HG02943 (cell line): Measurements from ENCODE around the gene PHF3.

Source experiments
- ATAC-seq: cut with Tn5 transposase; IDR thresholded peaks from one replicate; pipeline ENCODE4 v1.9.1; 2021; ENCODE audit warnings: mild to moderate bottlenecking, low read depth, moderate library complexity; ENCODE audit not compliant: unreplicated experiment

PHF3 gene

DNA sequence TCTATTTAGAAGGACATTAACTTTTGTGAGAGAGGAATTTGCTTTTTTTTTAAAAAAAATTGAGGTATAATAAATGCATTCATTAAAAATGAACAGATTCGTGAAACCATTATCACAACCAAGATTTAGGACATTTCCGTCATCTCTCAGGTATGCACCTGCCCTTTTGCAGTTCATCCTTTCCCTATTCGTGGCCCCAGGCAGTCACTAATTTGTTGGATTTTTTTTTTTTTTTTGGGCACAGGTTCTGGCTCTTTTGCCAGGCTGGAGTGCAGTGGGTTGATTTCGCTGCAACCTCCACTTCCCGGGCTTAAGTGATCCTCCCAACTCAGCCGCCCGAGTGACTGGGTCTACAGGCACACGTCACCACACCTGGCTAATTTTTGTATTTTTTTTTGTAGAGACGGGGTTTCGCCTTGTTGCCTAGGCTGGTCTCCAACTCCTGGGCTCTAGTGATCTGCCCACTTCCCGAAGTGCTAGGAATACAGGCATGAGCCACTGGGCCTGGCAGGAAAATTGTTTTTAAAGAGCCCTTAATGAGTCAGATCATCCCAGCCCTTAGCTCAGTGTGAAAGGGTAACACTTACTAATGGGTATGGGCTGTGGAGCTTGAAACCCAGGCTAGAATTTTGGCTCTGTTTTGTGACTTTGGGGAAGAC lies 9.2 kb downstream of the PHF3 start:
- no peak for ATAC-seq

DNA sequence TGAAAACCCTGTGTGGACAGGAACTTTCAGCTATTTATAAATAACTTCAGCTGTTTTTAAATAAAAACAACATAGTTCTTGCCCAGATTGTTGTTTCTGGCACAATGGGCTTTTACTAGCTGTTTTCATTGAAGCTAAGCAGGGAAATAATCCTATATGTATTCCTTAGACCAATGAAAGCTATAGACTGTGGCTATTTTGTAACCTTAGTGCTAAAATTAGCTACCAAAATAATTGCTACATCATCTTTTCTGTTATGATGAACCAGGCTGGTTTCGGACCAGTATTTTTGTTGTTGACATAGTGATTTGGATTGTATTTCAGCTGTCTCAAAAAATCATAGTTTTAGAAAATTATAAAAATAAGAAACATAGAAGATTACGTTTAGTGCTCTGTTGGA lies 13.7 kb downstream of the PHF3 start:
- no peak for ATAC-seq

DNA sequence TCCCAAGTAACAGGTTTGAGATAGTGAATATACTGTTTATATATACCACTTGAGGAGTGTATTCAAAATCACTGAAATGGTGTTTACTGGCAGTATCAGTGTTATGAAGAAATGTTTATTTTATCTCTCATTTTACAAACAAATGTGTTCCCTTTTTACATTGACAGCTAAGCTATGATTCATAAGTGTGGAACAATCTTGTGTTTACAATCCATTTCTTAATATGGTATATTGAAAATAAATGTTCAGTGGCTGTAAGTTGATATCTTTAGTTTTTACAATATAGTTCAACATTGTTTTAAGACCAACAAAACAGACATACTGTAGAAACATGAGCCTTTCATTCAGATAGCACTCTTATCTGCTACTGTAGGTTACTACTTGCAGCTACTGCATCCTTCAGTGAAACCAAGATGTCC lies 14.3 kb downstream of the PHF3 start:
- no peak for ATAC-seq

GRCh38 chr6:63652980-63653379 lies 17.4 kb downstream of the PHF3 start:
- no peak for ATAC-seq

DNA sequence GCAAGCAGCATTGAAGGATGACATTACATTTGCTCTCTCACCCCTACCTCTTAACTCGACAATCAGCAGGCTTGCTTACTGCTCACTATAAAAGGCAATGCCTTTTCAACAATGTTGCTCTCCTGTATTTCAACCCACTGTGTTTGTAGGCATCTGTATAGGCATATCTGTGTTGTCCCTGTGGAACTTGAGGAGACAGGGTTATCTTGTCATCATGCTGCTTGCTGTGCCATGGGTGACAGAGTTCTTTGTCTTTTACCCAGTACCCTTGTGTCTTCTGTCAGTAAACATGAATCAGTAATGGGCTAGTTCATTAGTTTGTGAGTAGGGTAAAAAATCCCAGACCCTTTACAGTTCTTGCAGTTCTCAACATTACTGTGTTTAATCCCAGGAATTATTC lies 25.2 kb downstream of the PHF3 start:
- ATAC-seq = no peak

DNA sequence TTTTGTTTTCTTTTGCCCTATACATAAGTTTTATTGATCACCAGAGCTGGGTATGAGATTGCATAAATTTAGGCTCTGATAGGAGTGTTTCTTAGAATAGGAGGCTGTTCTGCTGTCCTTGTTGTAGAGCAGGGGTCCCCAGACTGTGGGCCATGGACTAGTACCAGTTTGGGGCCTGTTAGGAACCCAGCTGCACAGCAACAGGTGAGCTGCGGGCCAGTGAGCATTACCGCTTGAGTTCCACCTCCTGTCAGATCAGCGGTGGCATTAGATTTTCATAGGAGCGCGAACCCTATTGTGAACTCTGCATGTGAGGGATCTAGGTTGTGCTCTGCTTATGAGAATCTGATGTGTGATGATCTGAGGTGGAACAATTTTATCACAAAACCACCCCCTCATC lies 26.2 kb downstream of the PHF3 start:
- ATAC-seq = no peak

- no peak for ATAC-seq
These were observed 27.7 kb downstream of the PHF3 start for GRCh38 chr6:63663147-63663955.

DNA sequence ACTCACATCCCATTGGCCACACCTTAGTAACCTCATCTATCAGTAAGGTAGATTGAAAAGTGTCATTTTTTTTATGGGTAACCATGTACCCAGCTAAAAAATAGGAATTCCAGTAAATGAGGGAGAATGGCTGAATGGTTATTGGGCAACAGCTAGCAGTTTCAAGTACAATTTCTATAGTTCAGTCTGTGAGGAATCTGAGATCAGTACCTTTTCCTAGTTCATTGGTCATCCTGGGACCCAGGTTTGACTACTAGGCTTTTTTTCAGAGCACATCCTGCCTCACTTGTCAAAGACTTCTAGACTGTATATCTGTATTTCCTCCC lies 28.3 kb downstream of the PHF3 start:
- no peak for ATAC-seq

DNA sequence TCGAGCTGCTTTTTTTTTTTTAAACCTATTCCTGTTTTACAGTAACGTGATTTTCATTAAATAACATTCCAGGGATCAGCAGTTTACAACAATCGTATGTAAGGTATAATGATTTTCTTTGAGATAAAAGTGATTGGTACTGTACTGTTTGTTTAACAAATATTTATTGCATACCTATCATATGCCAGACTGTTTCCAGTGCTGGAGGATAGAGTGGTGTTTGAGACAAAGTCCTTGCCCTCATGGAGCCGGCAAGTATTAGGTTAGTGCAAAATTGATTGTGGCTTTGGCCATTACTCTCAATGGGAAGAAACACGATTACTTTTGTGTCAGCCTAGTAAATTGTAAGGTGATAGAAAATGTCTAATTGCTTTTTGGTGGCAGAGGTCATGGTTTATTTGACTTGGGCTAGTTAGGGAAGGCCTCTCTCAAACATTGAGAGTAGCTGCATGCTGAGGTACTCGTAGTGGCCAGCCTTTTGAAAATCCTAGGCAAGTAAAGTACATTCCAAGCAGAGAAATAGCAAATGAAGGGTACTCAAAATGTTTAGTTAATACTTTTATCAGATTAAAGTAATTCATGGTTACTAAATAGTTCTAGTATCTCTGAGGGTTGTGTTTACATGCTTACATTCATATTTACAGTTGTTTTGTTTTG lies 35.6 kb downstream of the PHF3 start:
- no peak for ATAC-seq

GRCh38 chr6:63672582-63673129 lies 37.1 kb downstream of the PHF3 start:
- no peak for ATAC-seq

- ATAC-seq = no peak
These were observed 38.1 kb downstream of the PHF3 start for GRCh38 chr6:63673692-63674091.

GRCh38 chr6:63674635-63675034 lies 39.0 kb downstream of the PHF3 start:
- ATAC-seq = no peak

- no peak for ATAC-seq
These were observed 39.5 kb downstream of the PHF3 start for GRCh38 chr6:63675138-63675537.

GRCh38 chr6:63676412-63677114 lies 41.0 kb downstream of the PHF3 start:
- no peak for ATAC-seq

DNA sequence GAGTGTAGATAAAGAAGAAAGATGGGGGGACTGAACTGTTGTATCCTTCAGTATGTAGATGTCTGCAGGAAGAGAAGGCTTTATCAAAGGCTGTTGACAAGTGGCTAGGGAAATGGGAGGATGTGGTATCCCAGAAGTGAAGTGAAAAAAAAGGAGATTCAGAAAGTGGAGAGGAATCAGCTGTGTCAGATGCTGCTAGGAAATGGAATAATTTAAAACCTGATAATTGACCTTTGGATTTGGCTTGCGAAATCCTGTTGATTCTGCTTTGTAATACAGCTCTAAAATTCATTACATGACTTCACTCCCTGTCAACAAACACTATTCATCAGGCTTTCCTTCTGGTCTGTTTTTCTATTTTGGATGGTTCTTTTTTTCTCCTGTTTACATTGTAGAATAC lies 41.7 kb downstream of the PHF3 start:
- ATAC-seq = no peak

- ATAC-seq = no peak
These were observed 47.5 kb downstream of the PHF3 start for GRCh38 chr6:63683071-63683603.

GRCh38 chr6:63685446-63686379 lies 50.1 kb downstream of the PHF3 start:
- peak; percentile 80 for ATAC-seq

DNA sequence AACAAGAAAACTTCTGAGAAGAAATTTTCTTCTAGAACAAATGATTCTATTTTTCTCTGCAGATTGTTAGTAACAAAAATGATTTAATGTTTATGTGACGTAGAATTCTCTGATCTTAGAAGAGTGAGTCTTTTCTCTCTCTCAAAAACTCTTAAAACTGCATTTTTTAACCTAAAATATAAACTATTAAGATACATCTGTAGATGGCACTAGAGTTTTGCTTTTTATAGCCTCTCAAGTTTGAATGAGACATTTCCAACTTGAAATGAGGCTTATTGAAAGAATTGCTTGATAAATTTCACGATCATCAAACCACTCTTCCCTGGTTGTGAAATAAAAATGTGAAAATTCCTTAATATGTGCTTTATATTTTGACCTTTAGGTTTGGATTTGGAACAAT lies 53.8 kb downstream of the PHF3 start:
- ATAC-seq = no peak

DNA sequence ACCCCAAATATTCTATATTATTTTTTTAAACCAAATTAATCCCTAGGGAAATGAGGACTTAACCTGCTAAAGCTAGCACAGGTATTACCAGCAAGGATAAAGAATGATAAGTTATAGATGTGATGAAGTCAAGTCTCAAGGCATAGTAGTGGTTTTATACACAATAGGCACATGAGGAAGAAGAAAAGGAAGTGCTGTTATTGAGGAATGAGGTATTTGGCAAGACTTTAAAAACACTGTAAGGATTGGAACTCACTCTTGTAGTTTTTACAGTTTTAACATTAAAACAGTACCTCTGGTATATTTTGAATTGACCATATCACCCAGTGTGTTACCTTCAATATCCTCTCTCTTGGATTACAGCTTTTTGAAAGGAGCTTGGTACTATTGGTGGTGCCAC lies 54.6 kb downstream of the PHF3 start:
- no peak for ATAC-seq

GRCh38 chr6:63705707-63706106 lies 70.1 kb downstream of the PHF3 start:
- no peak for ATAC-seq
